ENCODE results near the gene CASP8AP2. TPM values are rescaled to one million over a fixed set of nuclear protein-coding genes. Genes with fewer than 3 reads are reported as not detected.
A peak's percentile ranks its signal among the peaks of the same experiment; 100 is the strongest.
"Not testable (repeated sequence)": the region's sequence is repeated elsewhere in the genome, so short reads cannot be mapped to it uniquely, and the experiment has no call there.

The CASP8AP2 gene
- total and polyA plus RNA-seq, 11 donors: 4.4 to 16.2 (median 11.8) TPM

DNA sequence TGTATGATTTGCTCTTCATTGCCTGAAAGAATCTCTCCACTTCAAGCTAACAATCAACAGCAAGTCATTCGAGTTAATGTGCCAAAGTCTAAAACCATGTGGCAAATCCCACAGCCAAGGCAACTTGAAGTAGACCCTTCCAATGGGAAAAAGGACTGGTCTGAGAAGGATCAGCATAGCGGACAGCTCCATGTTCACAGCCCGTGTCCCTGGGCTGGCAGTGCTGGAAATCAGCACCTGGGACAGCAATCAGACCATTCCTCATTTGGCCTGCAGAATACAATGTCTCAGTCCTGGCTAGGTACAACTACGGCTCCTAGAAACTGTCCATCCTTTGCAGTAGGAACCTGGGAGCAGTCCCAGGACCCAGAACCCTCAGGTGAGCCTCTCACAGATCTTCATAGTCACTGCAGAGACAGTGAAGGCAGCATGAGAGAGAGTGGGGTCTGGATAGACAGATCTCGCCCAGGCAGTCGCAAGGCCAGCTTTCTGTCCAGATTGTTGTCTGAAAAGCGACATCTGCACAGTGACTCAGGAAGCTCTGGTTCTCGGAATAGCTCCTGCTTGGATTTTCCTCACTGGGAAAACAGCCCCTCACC lies 65.7 kb downstream of the CASP8AP2 start:
- TF ChIP-seq, protein P1, sequence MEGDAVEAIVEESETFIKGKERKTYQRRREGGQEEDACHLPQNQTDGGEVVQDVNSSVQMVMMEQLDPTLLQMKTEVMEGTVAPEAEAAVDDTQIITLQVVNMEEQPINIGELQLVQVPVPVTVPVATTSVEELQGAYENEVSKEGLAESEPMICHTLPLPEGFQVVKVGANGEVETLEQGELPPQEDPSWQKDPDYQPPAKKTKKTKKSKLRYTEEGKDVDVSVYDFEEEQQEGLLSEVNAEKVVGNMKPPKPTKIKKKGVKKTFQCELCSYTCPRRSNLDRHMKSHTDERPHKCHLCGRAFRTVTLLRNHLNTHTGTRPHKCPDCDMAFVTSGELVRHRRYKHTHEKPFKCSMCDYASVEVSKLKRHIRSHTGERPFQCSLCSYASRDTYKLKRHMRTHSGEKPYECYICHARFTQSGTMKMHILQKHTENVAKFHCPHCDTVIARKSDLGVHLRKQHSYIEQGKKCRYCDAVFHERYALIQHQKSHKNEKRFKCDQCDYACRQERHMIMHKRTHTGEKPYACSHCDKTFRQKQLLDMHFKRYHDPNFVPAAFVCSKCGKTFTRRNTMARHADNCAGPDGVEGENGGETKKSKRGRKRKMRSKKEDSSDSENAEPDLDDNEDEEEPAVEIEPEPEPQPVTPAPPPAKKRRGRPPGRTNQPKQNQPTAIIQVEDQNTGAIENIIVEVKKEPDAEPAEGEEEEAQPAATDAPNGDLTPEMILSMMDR (IDR thresholded peaks at IDR 0.05): no peak
- TF ChIP-seq POLR2A (IDR thresholded peaks at IDR 0.05): no peak
- Histone ChIP-seq H3K9me3 (no peaks in the 10 kb centered on the region), H3K36me3 (no peaks in the 10 kb centered on the region), H3K27ac (no peak overlapping the region), H3K4me3 (no peak overlapping the region), H3K27me3 (peaks cover 0 to 32% (median 18%) of the 10 kb centered on the region in 9 donors), H3K4me1 (no peaks in the 10 kb centered on the region)
- peak in 3 of 4 donors; percentile 72 to 83 (median 81) for ATAC-seq
- peak in 2 of 5 donors; percentile 25 to 32 for DNase-seq
- 33 to 42% (median 41%) methylated on average over 8 of the region's 8 CpGs for WGBS, 4 donors
- intact Hi-C loops (cut with DNase I): no loop called here

DNA sequence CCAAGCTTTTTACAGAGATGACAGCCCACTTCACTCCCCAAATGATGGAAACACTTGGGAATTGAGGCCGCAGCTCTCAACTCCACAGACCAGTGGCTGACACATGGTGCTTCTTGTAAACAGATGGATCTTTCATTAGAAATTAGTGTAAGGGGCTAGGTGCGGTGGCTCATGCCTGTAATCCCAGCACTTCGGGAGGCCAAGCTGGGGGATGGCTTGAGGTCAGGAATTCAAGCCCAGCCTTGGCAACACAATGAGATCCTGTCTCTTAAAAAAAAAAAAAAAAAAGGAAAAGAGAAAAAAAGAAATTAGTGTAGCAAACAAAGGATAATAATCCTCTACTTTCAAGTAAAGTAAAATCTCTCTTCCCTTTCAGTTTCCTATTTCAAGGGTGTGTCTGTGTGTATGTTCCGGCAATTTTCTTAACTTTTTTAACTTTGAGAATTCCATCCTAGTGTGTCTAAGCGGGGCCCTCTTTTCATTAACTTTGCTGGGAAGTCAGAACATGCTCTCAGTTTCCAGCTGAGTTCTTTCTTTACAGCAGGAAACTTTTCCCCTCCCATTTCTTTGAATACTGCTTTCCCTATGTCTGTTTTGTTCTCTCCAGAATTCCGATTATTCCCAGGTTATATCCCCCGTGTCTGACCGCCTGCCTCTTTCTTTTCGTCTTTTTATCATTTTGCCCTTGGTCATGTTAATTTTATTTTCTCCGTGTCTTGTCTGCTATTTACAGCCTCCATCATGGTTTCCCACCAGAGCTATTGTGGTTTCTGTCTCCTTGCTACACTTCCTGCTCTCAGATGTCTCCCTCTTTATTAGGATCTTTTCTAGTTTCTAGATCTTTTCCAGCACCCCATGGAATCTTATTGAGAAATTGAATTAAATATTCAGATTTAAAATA lies 80.6 kb downstream of the CASP8AP2 start:
- ATAC-seq; H3K4me1 ChIP-seq; H3K27me3 ChIP-seq; H3K36me3 ChIP-seq; intact Hi-C loops (cut with DNase I); DNase-seq; H3K27ac ChIP-seq; H3K4me3 ChIP-seq: not testable (repeated sequence)
- 55 to 63% (median 61%) methylated on average over 10 of the region's 10 CpGs for WGBS, 4 donors
- H3K9me3 ChIP-seq: peaks cover 0 to 12% (median 0%) of the 10 kb centered on the region in 12 donors

DNA sequence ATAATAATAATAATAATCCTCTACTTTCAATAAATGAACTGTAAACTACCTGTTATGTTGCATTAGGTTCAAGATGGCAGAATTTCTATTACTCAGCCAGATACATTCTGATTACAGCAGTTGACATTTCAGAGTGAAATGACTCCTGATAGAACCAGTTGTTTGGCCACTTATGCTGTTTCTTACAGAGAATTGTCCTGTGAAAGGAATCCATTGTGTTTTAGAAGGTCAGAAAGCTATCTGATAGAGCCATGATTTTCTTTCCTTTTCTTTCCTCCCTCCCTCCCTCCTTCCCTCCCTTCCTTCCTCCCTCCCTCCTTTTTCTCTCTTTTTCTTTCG lies 81.2 kb downstream of the CASP8AP2 start:
- peaks cover 0 to 18% (median 2%) of the 10 kb centered on the region in 12 donors for H3K9me3 ChIP-seq
- no peak overlapping the region for H3K27ac ChIP-seq
- no peaks in the 10 kb centered on the region for H3K4me1 ChIP-seq
- no peak overlapping the region for H3K4me3 ChIP-seq
- intact Hi-C loops (cut with DNase I): no loop called here
- H3K27me3 ChIP-seq: no peaks in the 10 kb centered on the region
- WGBS, 4 donors: 40 to 61% (median 53%) methylated on average over 1 of the region's 1 CpG
- DNase-seq (no peak), ATAC-seq (no peak)
- no peaks in the 10 kb centered on the region for H3K36me3 ChIP-seq
- TF ChIP-seq POLR2A (IDR thresholded peaks at IDR 0.05): no peak
- TF ChIP-seq, protein P1 (IDR thresholded peaks at IDR 0.05): no peak

DNA sequence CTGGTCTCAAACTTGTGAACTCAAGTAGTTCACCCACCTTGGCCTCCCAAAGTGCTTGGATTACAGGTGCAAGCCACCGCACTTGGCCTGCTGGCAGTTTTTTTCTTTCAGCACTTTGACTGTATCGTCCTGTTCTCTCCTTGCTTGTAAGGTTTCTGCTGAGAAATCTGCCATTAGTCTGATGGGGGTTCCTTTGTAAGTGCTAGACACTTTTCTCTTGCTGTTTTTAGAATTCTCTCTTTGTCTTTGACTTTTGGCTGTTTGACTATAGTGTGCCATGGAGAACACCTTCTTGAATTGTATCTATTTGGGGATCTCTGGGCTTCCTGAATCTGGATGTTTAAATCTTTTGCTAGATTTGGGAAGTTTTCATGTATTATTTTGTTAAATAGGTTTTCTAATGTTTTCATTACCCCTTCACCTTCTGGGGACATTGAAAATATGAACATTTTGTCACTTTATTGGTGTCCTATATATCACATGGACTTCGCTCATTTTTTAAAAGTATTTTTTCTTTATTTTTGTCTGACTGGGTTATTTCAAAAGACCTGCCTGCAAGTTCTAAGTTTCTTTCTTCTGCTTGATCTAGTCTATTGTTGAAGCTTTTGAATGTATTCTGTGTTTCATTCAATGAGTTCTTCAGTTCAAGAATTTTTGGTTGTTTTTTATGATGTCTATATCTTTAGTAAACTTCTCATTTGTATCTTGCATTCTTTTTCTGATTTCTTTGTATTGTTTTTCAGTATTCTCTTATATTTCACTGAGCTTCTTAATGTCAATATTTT lies 86.6 kb downstream of the CASP8AP2 start:
- H3K36me3 ChIP-seq: no peaks in the 10 kb centered on the region
- TF ChIP-seq, protein P1 (IDR thresholded peaks at IDR 0.05): no peak
- TF ChIP-seq POLR2A (IDR thresholded peaks at IDR 0.05): no peak
- no peaks in the 10 kb centered on the region for H3K4me1 ChIP-seq
- H3K27me3 ChIP-seq: no peaks in the 10 kb centered on the region
- H3K9me3 ChIP-seq: peaks cover 0 to 26% (median 12%) of the 10 kb centered on the region in 12 donors
- WGBS, 4 donors: 81 to 97% (median 96%) methylated on average over 3 of the region's 3 CpGs
- intact Hi-C loops (cut with DNase I): no loop called here
- ATAC-seq: no peak
- no peak for DNase-seq
- no peak overlapping the region for H3K4me3 ChIP-seq
- H3K27ac ChIP-seq: no peak overlapping the region

Measured in heart left ventricle (tissue), 16 donors.